ENCODE measurements around the gene LYRM9.
"Not testable (repeated sequence)": the region's sequence is repeated elsewhere in the genome, so short reads cannot be mapped to it uniquely, and the experiment has no call there.

The LYRM9 gene

GRCh38 chr17:27921077-27921476, 27.9 kb upstream of the LYRM9 start:
- H3K9ac ChIP-seq (ENCODE audit: low read depth, low read length), result no peak overlapping the region
- H3K36me3 ChIP-seq (ENCODE audit: control insufficient read depth, insufficient read depth, low read length), result no peaks in the 10 kb centered on the region
- no peak overlapping the region for H3K4me3 ChIP-seq (ENCODE audit: low read depth, low read length)
- no peak overlapping the region for H3K27ac ChIP-seq (ENCODE audit: low read depth, low read length)
- H3K27me3 ChIP-seq (ENCODE audit: control insufficient read depth, insufficient read depth, low read length), result peaks cover 45% of the 10 kb centered on the region
- H3K4me1 ChIP-seq (ENCODE audit: control insufficient read depth, insufficient read depth, low read length), result peaks cover 3% of the 10 kb centered on the region
- no peaks in the 10 kb centered on the region for H3K9me3 ChIP-seq (ENCODE audit: control insufficient read depth, insufficient read depth, low read length)

DNA sequence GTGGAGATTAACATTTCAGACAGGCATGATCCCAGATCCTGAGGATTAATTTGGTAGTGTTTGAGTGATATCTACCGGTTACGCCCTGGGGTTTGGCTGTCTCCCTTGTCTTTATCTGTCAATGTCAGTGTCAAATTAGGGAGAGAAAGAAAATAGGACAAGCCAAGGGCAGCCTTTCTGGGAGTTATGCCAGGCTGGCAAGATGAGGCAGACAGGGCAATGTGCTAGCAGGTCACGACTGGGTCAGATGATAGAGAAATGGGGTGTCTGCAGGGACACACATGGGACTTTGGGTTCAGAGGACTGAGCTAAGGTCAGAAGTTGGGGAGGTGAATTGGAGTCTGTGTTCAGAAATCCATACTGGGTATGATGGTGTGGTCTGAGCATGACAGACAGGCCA, 27.4 kb upstream of the LYRM9 start:
- H3K4me1 ChIP-seq (ENCODE audit: control insufficient read depth, insufficient read depth, low read length), result peaks cover 7% of the 10 kb centered on the region
- H3K27me3 ChIP-seq (ENCODE audit: control insufficient read depth, insufficient read depth, low read length), result peaks cover 50% of the 10 kb centered on the region
- H3K27ac ChIP-seq (ENCODE audit: low read depth, low read length), result no peak overlapping the region
- no peaks in the 10 kb centered on the region for H3K36me3 ChIP-seq (ENCODE audit: control insufficient read depth, insufficient read depth, low read length)
- H3K4me3 ChIP-seq (ENCODE audit: low read depth, low read length), result no peak overlapping the region
- no peaks in the 10 kb centered on the region for H3K9me3 ChIP-seq (ENCODE audit: control insufficient read depth, insufficient read depth, low read length)
- no peak overlapping the region for H3K9ac ChIP-seq (ENCODE audit: low read depth, low read length)

- Histone ChIP-seq H3K36me3 (ENCODE audit: control insufficient read depth, insufficient read depth, low read length) (no peaks in the 10 kb centered on the region), H3K9ac (ENCODE audit: low read depth, low read length) (no peak overlapping the region), H3K4me1 (ENCODE audit: control insufficient read depth, insufficient read depth, low read length) (peaks cover 9% of the 10 kb centered on the region), H3K9me3 (ENCODE audit: control insufficient read depth, insufficient read depth, low read length) (no peaks in the 10 kb centered on the region), H3K4me3 (ENCODE audit: low read depth, low read length) (no peak overlapping the region), H3K27ac (ENCODE audit: low read depth, low read length) (no peak overlapping the region), H3K27me3 (ENCODE audit: control insufficient read depth, insufficient read depth, low read length) (peaks cover 65% of the 10 kb centered on the region)
Measured at GRCh38 chr17:27919079-27919478, 25.9 kb upstream of the LYRM9 start.

GRCh38 chr17:27918498-27918897, 25.3 kb upstream of the LYRM9 start:
- Histone ChIP-seq H3K27me3 (ENCODE audit: control insufficient read depth, insufficient read depth, low read length) (peaks cover 71% of the 10 kb centered on the region), H3K9ac (ENCODE audit: low read depth, low read length) (no peak overlapping the region), H3K27ac (ENCODE audit: low read depth, low read length) (no peak overlapping the region), H3K36me3 (ENCODE audit: control insufficient read depth, insufficient read depth, low read length) (no peaks in the 10 kb centered on the region), H3K4me3 (ENCODE audit: low read depth, low read length) (no peak overlapping the region), H3K9me3 (ENCODE audit: control insufficient read depth, insufficient read depth, low read length) (no peaks in the 10 kb centered on the region), H3K4me1 (ENCODE audit: control insufficient read depth, insufficient read depth, low read length) (peaks cover 9% of the 10 kb centered on the region)

DNA sequence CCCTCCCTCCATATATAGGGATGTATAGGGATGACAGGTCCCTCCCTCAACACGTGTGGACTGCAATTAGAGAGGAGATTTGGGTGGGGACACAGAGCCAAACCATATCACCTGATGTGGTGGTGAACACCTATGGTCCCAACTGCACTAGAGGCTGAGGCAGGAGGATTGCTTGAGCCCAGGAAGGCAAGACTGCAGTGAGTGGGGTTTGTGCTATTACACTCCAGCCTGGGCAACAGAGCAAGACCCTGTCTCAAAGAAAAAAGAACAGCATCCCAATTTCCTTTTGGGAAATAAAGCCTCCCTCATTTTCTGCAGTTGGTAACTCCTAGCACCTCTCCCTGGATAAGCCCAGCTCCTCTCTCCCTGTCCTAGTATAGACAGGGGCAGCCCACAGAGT, 23.8 kb upstream of the LYRM9 start:
- no peaks in the 10 kb centered on the region for H3K9me3 ChIP-seq (ENCODE audit: control insufficient read depth, insufficient read depth, low read length)
- H3K27me3 ChIP-seq (ENCODE audit: control insufficient read depth, insufficient read depth, low read length), result peaks cover 79% of the 10 kb centered on the region
- no peak overlapping the region for H3K27ac ChIP-seq (ENCODE audit: low read depth, low read length)
- H3K36me3 ChIP-seq (ENCODE audit: control insufficient read depth, insufficient read depth, low read length), result no peaks in the 10 kb centered on the region
- H3K9ac ChIP-seq (ENCODE audit: low read depth, low read length), result no peak overlapping the region
- H3K4me3 ChIP-seq (ENCODE audit: low read depth, low read length), result no peak overlapping the region
- peaks cover 15% of the 10 kb centered on the region for H3K4me1 ChIP-seq (ENCODE audit: control insufficient read depth, insufficient read depth, low read length)

GRCh38 chr17:27915709-27916108, 22.5 kb upstream of the LYRM9 start:
- no peaks in the 10 kb centered on the region for H3K9me3 ChIP-seq (ENCODE audit: control insufficient read depth, insufficient read depth, low read length)
- peaks cover 87% of the 10 kb centered on the region for H3K27me3 ChIP-seq (ENCODE audit: control insufficient read depth, insufficient read depth, low read length)
- no peak overlapping the region for H3K4me3 ChIP-seq (ENCODE audit: low read depth, low read length)
- H3K27ac ChIP-seq (ENCODE audit: low read depth, low read length), result no peak overlapping the region
- H3K36me3 ChIP-seq (ENCODE audit: control insufficient read depth, insufficient read depth, low read length), result no peaks in the 10 kb centered on the region
- H3K4me1 ChIP-seq (ENCODE audit: control insufficient read depth, insufficient read depth, low read length), result peaks cover 15% of the 10 kb centered on the region
- no peak overlapping the region for H3K9ac ChIP-seq (ENCODE audit: low read depth, low read length)

- peaks cover 15% of the 10 kb centered on the region for H3K4me1 ChIP-seq (ENCODE audit: control insufficient read depth, insufficient read depth, low read length)
- no peaks in the 10 kb centered on the region for H3K36me3 ChIP-seq (ENCODE audit: control insufficient read depth, insufficient read depth, low read length)
- H3K27me3 ChIP-seq (ENCODE audit: control insufficient read depth, insufficient read depth, low read length), result peaks cover 91% of the 10 kb centered on the region
- no peak overlapping the region for H3K4me3 ChIP-seq (ENCODE audit: low read depth, low read length)
- H3K9me3 ChIP-seq (ENCODE audit: control insufficient read depth, insufficient read depth, low read length), result no peaks in the 10 kb centered on the region
- no peak overlapping the region for H3K9ac ChIP-seq (ENCODE audit: low read depth, low read length)
- no peak overlapping the region for H3K27ac ChIP-seq (ENCODE audit: low read depth, low read length)
Measured at GRCh38 chr17:27914382-27914781, 21.2 kb upstream of the LYRM9 start.

GRCh38 chr17:27912964-27913363, 19.8 kb upstream of the LYRM9 start:
- Histone ChIP-seq H3K4me3 (ENCODE audit: low read depth, low read length) (no peak overlapping the region), H3K9me3 (ENCODE audit: control insufficient read depth, insufficient read depth, low read length) (no peaks in the 10 kb centered on the region), H3K27ac (ENCODE audit: low read depth, low read length) (no peak overlapping the region), H3K27me3 (ENCODE audit: control insufficient read depth, insufficient read depth, low read length) (peaks cover 79% of the 10 kb centered on the region), H3K9ac (ENCODE audit: low read depth, low read length) (no peak overlapping the region), H3K36me3 (ENCODE audit: control insufficient read depth, insufficient read depth, low read length) (no peaks in the 10 kb centered on the region), H3K4me1 (ENCODE audit: control insufficient read depth, insufficient read depth, low read length) (peaks cover 15% of the 10 kb centered on the region)

DNA sequence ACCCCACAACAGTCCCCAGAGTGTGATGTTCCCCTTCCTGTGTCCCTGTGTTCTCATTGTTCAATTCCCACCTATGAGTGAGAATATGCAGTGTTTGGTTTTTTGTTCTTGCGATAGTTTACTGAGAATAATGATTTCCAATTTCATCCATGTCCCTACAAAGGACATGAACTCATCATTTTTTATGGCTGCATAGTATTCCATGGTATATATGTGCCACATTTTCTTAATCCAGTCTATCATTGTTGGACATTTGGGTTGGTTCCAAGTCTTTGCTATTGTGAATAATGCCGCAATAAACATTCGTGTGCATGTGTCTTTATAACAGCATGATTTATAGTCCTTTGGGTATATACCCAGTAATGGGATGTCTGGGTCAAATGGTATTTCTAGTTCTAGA, 19.1 kb upstream of the LYRM9 start:
- not testable (repeated sequence) for H3K27ac ChIP-seq (ENCODE audit: low read depth, low read length); H3K9ac ChIP-seq (ENCODE audit: low read depth, low read length); H3K36me3 ChIP-seq (ENCODE audit: control insufficient read depth, insufficient read depth, low read length); H3K4me3 ChIP-seq (ENCODE audit: low read depth, low read length); H3K9me3 ChIP-seq (ENCODE audit: control insufficient read depth, insufficient read depth, low read length)
- peaks cover 76% of the 10 kb centered on the region for H3K27me3 ChIP-seq (ENCODE audit: control insufficient read depth, insufficient read depth, low read length)
- peaks cover 15% of the 10 kb centered on the region for H3K4me1 ChIP-seq (ENCODE audit: control insufficient read depth, insufficient read depth, low read length)

- Histone ChIP-seq H3K4me1 (ENCODE audit: control insufficient read depth, insufficient read depth, low read length) (peaks cover 21% of the 10 kb centered on the region), H3K27me3 (ENCODE audit: control insufficient read depth, insufficient read depth, low read length) (peaks cover 38% of the 10 kb centered on the region), H3K9me3 (ENCODE audit: control insufficient read depth, insufficient read depth, low read length) (no peaks in the 10 kb centered on the region), H3K27ac (ENCODE audit: low read depth, low read length) (no peak overlapping the region), H3K4me3 (ENCODE audit: low read depth, low read length) (no peak overlapping the region), H3K9ac (ENCODE audit: low read depth, low read length) (no peak overlapping the region), H3K36me3 (ENCODE audit: control insufficient read depth, insufficient read depth, low read length) (no peaks in the 10 kb centered on the region)
Measured at GRCh38 chr17:27907976-27908558, 14.9 kb upstream of the LYRM9 start.

- no peak overlapping the region for H3K4me3 ChIP-seq (ENCODE audit: low read depth, low read length)
- H3K4me1 ChIP-seq (ENCODE audit: control insufficient read depth, insufficient read depth, low read length), result peaks cover 17% of the 10 kb centered on the region
- H3K9ac ChIP-seq (ENCODE audit: low read depth, low read length), result no peak overlapping the region
- no peak overlapping the region for H3K27ac ChIP-seq (ENCODE audit: low read depth, low read length)
- H3K36me3 ChIP-seq (ENCODE audit: control insufficient read depth, insufficient read depth, low read length), result no peaks in the 10 kb centered on the region
- H3K27me3 ChIP-seq (ENCODE audit: control insufficient read depth, insufficient read depth, low read length), result peaks cover 28% of the 10 kb centered on the region
- H3K9me3 ChIP-seq (ENCODE audit: control insufficient read depth, insufficient read depth, low read length), result no peaks in the 10 kb centered on the region
Measured at GRCh38 chr17:27906623-27907022, 13.5 kb upstream of the LYRM9 start.

GRCh38 chr17:27906226-27906580, 13.0 kb upstream of the LYRM9 start:
- no peaks in the 10 kb centered on the region for H3K9me3 ChIP-seq (ENCODE audit: control insufficient read depth, insufficient read depth, low read length)
- H3K27ac ChIP-seq (ENCODE audit: low read depth, low read length), result no peak overlapping the region
- H3K27me3 ChIP-seq (ENCODE audit: control insufficient read depth, insufficient read depth, low read length), result peaks cover 25% of the 10 kb centered on the region
- no peaks in the 10 kb centered on the region for H3K36me3 ChIP-seq (ENCODE audit: control insufficient read depth, insufficient read depth, low read length)
- no peak overlapping the region for H3K4me3 ChIP-seq (ENCODE audit: low read depth, low read length)
- no peak overlapping the region for H3K9ac ChIP-seq (ENCODE audit: low read depth, low read length)
- H3K4me1 ChIP-seq (ENCODE audit: control insufficient read depth, insufficient read depth, low read length), result peaks cover 17% of the 10 kb centered on the region
